ENCODE measurements around the gene RYR2.
"Not testable (repeated sequence)": the region's sequence is repeated elsewhere in the genome, so short reads cannot be mapped to it uniquely, and the experiment has no call there.

Gene RYR2

GRCh38 chr1:237353918-237354317, 311.9 kb downstream of the RYR2 start:
- no peak for DNase-seq (ENCODE audit: low read depth in 2 of 2)

- DNase-seq (ENCODE audit: low read depth in 2 of 2): no peak
Measured at GRCh38 chr1:237355022-237355421, 313.0 kb downstream of the RYR2 start.

GRCh38 chr1:237358555-237358954, 316.6 kb downstream of the RYR2 start:
- DNase-seq (ENCODE audit: low read depth in 2 of 2): no peak

GRCh38 chr1:237367758-237368157, 325.8 kb downstream of the RYR2 start:
- DNase-seq (ENCODE audit: low read depth in 2 of 2): no peak

- not testable (repeated sequence) for DNase-seq (ENCODE audit: low read depth in 2 of 2)
Measured at GRCh38 chr1:237371477-237371876, 329.5 kb downstream of the RYR2 start.

- peak; percentile 58 to 60 for DNase-seq (ENCODE audit: low read depth in 2 of 2)
Measured at GRCh38 chr1:237383791-237384190, 341.8 kb downstream of the RYR2 start.

GRCh38 chr1:237384213-237384612, 342.2 kb downstream of the RYR2 start:
- no peak for DNase-seq (ENCODE audit: low read depth in 2 of 2)

- peak; percentile 8 to 9 for DNase-seq (ENCODE audit: low read depth in 2 of 2)
Measured at GRCh38 chr1:237386362-237387143, 344.6 kb downstream of the RYR2 start.

GRCh38 chr1:237387144-237387505, 345.1 kb downstream of the RYR2 start:
- no peak for DNase-seq (ENCODE audit: low read depth in 2 of 2)

GRCh38 chr1:237390823-237391222, 348.8 kb downstream of the RYR2 start:
- DNase-seq (ENCODE audit: low read depth in 2 of 2): no peak

GRCh38 chr1:237393632-237394031, 351.6 kb downstream of the RYR2 start:
- DNase-seq (ENCODE audit: low read depth in 2 of 2): no peak

- DNase-seq (ENCODE audit: low read depth in 2 of 2): no peak
Measured at GRCh38 chr1:237394281-237394680, 352.3 kb downstream of the RYR2 start.

- no peak for DNase-seq (ENCODE audit: low read depth in 2 of 2)
Measured at GRCh38 chr1:237396426-237396825, 354.4 kb downstream of the RYR2 start.

GRCh38 chr1:237398751-237399150, 356.8 kb downstream of the RYR2 start:
- no peak for DNase-seq (ENCODE audit: low read depth in 2 of 2)

- no peak for DNase-seq (ENCODE audit: low read depth in 2 of 2)
Measured at GRCh38 chr1:237405912-237406311, 363.9 kb downstream of the RYR2 start.

GRCh38 chr1:237411621-237412020, 369.6 kb downstream of the RYR2 start:
- DNase-seq (ENCODE audit: low read depth in 2 of 2): no peak

- no peak for DNase-seq (ENCODE audit: low read depth in 2 of 2)
Measured at GRCh38 chr1:237416924-237417655, 375.1 kb downstream of the RYR2 start.

- no peak for DNase-seq (ENCODE audit: low read depth in 2 of 2)
Measured at GRCh38 chr1:237428809-237429208, 386.8 kb downstream of the RYR2 start.

GRCh38 chr1:237429252-237429651, 387.3 kb downstream of the RYR2 start:
- no peak for DNase-seq (ENCODE audit: low read depth in 2 of 2)

GRCh38 chr1:237431448-237431847, 389.5 kb downstream of the RYR2 start:
- no peak for DNase-seq (ENCODE audit: low read depth in 2 of 2)

GRCh38 chr1:237440346-237440745, 398.4 kb downstream of the RYR2 start:
- no peak for DNase-seq (ENCODE audit: low read depth in 2 of 2)

- DNase-seq (ENCODE audit: low read depth in 2 of 2): no peak
Measured at GRCh38 chr1:237444120-237444790, 402.3 kb downstream of the RYR2 start.

- no peak for DNase-seq (ENCODE audit: low read depth in 2 of 2)
Measured at GRCh38 chr1:237448042-237448441, 406.1 kb downstream of the RYR2 start.
